SJCRH30 (cell line): ENCODE measurements around the gene PRPF8. TPM values are rescaled to one million over a fixed set of nuclear protein-coding genes. Genes with fewer than 3 reads are reported as not detected.

ENCODE experiments used
- DNase-seq, 2 experiments: peaks; one replicate each; pipeline ENCODE4 v3.0.0-alpha.2; 2015 to 2020
- H3K27ac ChIP-seq: fragments of 250-450 bp; sonication (Bioruptor Pico); 2 replicates; pipeline ENCODE4 v1.5.1; 2020; ENCODE audit warnings: mild to moderate bottlenecking, moderate library complexity
- H3K27me3 ChIP-seq: fragments of 250-450 bp; sonication (Bioruptor Pico); 2 replicates; pipeline ENCODE4 v1.5.1; 2020; ENCODE audit warnings: mild to moderate bottlenecking, moderate library complexity
- H3K36me3 ChIP-seq: fragments of 250-450 bp; sonication (Bioruptor Pico); 2 replicates; pipeline ENCODE4 v1.5.1; 2020; ENCODE audit warnings: mild to moderate bottlenecking, moderate library complexity
- H3K4me1 ChIP-seq: fragments of 250-450 bp; sonication (Bioruptor Pico); 2 replicates; pipeline ENCODE4 v1.5.1; 2020; ENCODE audit warnings: mild to moderate bottlenecking, moderate library complexity
- H3K4me3 ChIP-seq: fragments of 250-450 bp; sonication (Bioruptor Pico); 2 replicates; pipeline ENCODE4 v1.5.1; 2020; ENCODE audit warnings: mild to moderate bottlenecking, moderate library complexity
- H3K9me3 ChIP-seq: fragments of 250-450 bp; sonication (Bioruptor Pico); replicated peaks from 2 replicates; pipeline ENCODE4 v1.5.1; 2020; ENCODE audit warnings: mild to moderate bottlenecking, moderate library complexity
- total RNA-seq: library from RNA; depleted of rRNA; stranded (reverse); fragments of >200 nt; shearing (Covaris generic); gene quantifications from 2 replicates; pipeline ENCODE4 v1.2.3, GENCODE V29; 2014

The PRPF8 gene
- total RNA-seq, 1 experiment from 2014 or later = 145 TPM

- DNase-seq = no peak
- H3K4me3 ChIP-seq = no peak overlapping the region
- H3K27ac ChIP-seq = no peak overlapping the region
- no peaks in the 10 kb centered on the region for H3K27me3 ChIP-seq
- H3K36me3 ChIP-seq = peaks cover 17% of the 10 kb centered on the region; the same call in 1 of the 2 replicates
- H3K4me1 ChIP-seq = no peaks in the 10 kb centered on the region
- H3K9me3 ChIP-seq = no peaks in the 10 kb centered on the region
These were observed 36.9 kb downstream of the PRPF8 start for GRCh38 chr17:1647802-1648171.

GRCh38 chr17:1646199-1646875, 38.3 kb downstream of the PRPF8 start:
- H3K9me3 ChIP-seq = no peaks in the 10 kb centered on the region
- peaks cover 6% of the 10 kb centered on the region; the same call in 1 of the 2 replicates for H3K36me3 ChIP-seq
- no peaks in the 10 kb centered on the region for H3K4me1 ChIP-seq
- H3K27me3 ChIP-seq = no peaks in the 10 kb centered on the region
- H3K4me3 ChIP-seq = no peak overlapping the region
- no peak overlapping the region for H3K27ac ChIP-seq
- no peak for DNase-seq

GRCh38 chr17:1645207-1646171, 39.2 kb downstream of the PRPF8 start, which contains the start of gene SCARF1:
Gene SCARF1, minus strand, starts transcription at chr17:1645732. Its CDS starts 35 bp downstream, at chr17:1645697.
- no peak for DNase-seq
- H3K9me3 ChIP-seq = no peaks in the 10 kb centered on the region
- H3K27me3 ChIP-seq = no peaks in the 10 kb centered on the region
- H3K4me3 ChIP-seq = no peak within 1 kb of the TSS
- H3K27ac ChIP-seq = no peak within 1 kb of the TSS
- 0 out of 2 replicates have a peak, but pooled peaks cover 2% of the 10 kb centered on the region for H3K36me3 ChIP-seq
- H3K4me1 ChIP-seq = no peaks in the 10 kb centered on the region

- no peaks in the 10 kb centered on the region for H3K4me1 ChIP-seq
- H3K9me3 ChIP-seq = no peaks in the 10 kb centered on the region
- no peak overlapping the region for H3K4me3 ChIP-seq
- DNase-seq = no peak
- H3K27me3 ChIP-seq = no peaks in the 10 kb centered on the region
- no peak overlapping the region for H3K27ac ChIP-seq
- no peaks in the 10 kb centered on the region for H3K36me3 ChIP-seq
These were observed 40.0 kb downstream of the PRPF8 start for GRCh38 chr17:1644493-1645206.

GRCh38 chr17:1643999-1644492, 40.6 kb downstream of the PRPF8 start:
- Histone ChIP-seq H3K36me3 (no peaks in the 10 kb centered on the region), H3K27me3 (no peaks in the 10 kb centered on the region), H3K4me3 (no peak overlapping the region), H3K27ac (no peak overlapping the region), H3K4me1 (no peaks in the 10 kb centered on the region; the same call in 1 of the 2 replicates), H3K9me3 (no peaks in the 10 kb centered on the region)
- no peak for DNase-seq

- H3K9me3 ChIP-seq = no peaks in the 10 kb centered on the region
- no peak overlapping the region for H3K4me3 ChIP-seq
- H3K27me3 ChIP-seq = no peaks in the 10 kb centered on the region
- no peak for DNase-seq
- no peaks in the 10 kb centered on the region; the same call in 1 of the 2 replicates for H3K4me1 ChIP-seq
- no peak overlapping the region for H3K27ac ChIP-seq
- H3K36me3 ChIP-seq = no peaks in the 10 kb centered on the region
These were observed 41.2 kb downstream of the PRPF8 start for GRCh38 chr17:1643293-1643998.

- Histone ChIP-seq H3K4me3 (no peak overlapping the region), H3K36me3 (no peaks in the 10 kb centered on the region), H3K4me1 (no peaks in the 10 kb centered on the region; the same call in 1 of the 2 replicates), H3K9me3 (no peaks in the 10 kb centered on the region), H3K27me3 (no peaks in the 10 kb centered on the region), H3K27ac (no peak overlapping the region)
- no peak for DNase-seq
These were observed 43.6 kb downstream of the PRPF8 start for GRCh38 chr17:1641065-1641403.

- H3K4me1 ChIP-seq = no peaks in the 10 kb centered on the region; the same call in 1 of the 2 replicates
- H3K27ac ChIP-seq = no peak overlapping the region
- H3K4me3 ChIP-seq = no peak overlapping the region
- no peak for DNase-seq
- H3K9me3 ChIP-seq = no peaks in the 10 kb centered on the region
- no peaks in the 10 kb centered on the region for H3K36me3 ChIP-seq
- no peaks in the 10 kb centered on the region for H3K27me3 ChIP-seq
These were observed 44.2 kb downstream of the PRPF8 start for GRCh38 chr17:1640329-1641064.

GRCh38 chr17:1639549-1640180, 45.0 kb downstream of the PRPF8 start:
- Histone ChIP-seq H3K4me1 (no peaks in the 10 kb centered on the region; the same call in 1 of the 2 replicates), H3K4me3 (no peak overlapping the region), H3K27me3 (no peaks in the 10 kb centered on the region), H3K27ac (no peak overlapping the region), H3K9me3 (no peaks in the 10 kb centered on the region), H3K36me3 (no peaks in the 10 kb centered on the region)
- no peak for DNase-seq

- no peaks in the 10 kb centered on the region for H3K36me3 ChIP-seq
- H3K27ac ChIP-seq = no peak overlapping the region
- no peaks in the 10 kb centered on the region; the same call in 1 of the 2 replicates for H3K4me1 ChIP-seq
- H3K9me3 ChIP-seq = no peaks in the 10 kb centered on the region
- no peak overlapping the region for H3K4me3 ChIP-seq
- DNase-seq = no peak
- H3K27me3 ChIP-seq = no peaks in the 10 kb centered on the region
These were observed 45.9 kb downstream of the PRPF8 start for GRCh38 chr17:1638624-1639300.

- no peak for DNase-seq
- Histone ChIP-seq H3K36me3 (no peaks in the 10 kb centered on the region), H3K9me3 (no peaks in the 10 kb centered on the region), H3K27ac (no peak overlapping the region), H3K4me1 (no peaks in the 10 kb centered on the region; the same call in 1 of the 2 replicates), H3K4me3 (no peak overlapping the region), H3K27me3 (no peaks in the 10 kb centered on the region)
These were observed 46.5 kb downstream of the PRPF8 start for GRCh38 chr17:1638171-1638590.

GRCh38 chr17:1636732-1637285, 47.9 kb downstream of the PRPF8 start:
- no peaks in the 10 kb centered on the region for H3K27me3 ChIP-seq
- no peaks in the 10 kb centered on the region for H3K36me3 ChIP-seq
- DNase-seq = no peak
- H3K27ac ChIP-seq = no peak overlapping the region
- H3K4me1 ChIP-seq = no peaks in the 10 kb centered on the region; the same call in 1 of the 2 replicates
- no peaks in the 10 kb centered on the region for H3K9me3 ChIP-seq
- H3K4me3 ChIP-seq = no peak overlapping the region
